Kidney glomerular epithelial cell (primary cell): ENCODE results near the gene RPL21.

ENCODE experiments used
- DNase-seq: peaks from one replicate; lab custom pipeline; 2025; lab: John Stamatoyannopoulos, UW

RPL21 gene

GRCh38 chr13:27258637-27259386, 7.5 kb downstream of the RPL21 start:
- DNase-seq, result no peak

- DNase-seq, result no peak
These were observed 8.5 kb downstream of the RPL21 start for GRCh38 chr13:27259831-27260230.

GRCh38 chr13:27261396-27261795, 10.0 kb downstream of the RPL21 start:
- DNase-seq, result no peak

GRCh38 chr13:27263438-27263837, 12.1 kb downstream of the RPL21 start:
- no peak for DNase-seq

- DNase-seq, result no peak
These were observed 12.8 kb downstream of the RPL21 start for GRCh38 chr13:27264181-27264580.

GRCh38 chr13:27264648-27265047, 13.3 kb downstream of the RPL21 start:
- no peak for DNase-seq

GRCh38 chr13:27266917-27267316, 15.6 kb downstream of the RPL21 start:
- DNase-seq, result no peak

GRCh38 chr13:27267596-27267995, 16.2 kb downstream of the RPL21 start:
- DNase-seq, result no peak

- DNase-seq, result no peak
These were observed 17.8 kb downstream of the RPL21 start for GRCh38 chr13:27269114-27269665.

- peak; percentile 64 for DNase-seq
These were observed 19.5 kb downstream of the RPL21 start, which contains the start of gene RASL11A for GRCh38 chr13:27270594-27271520. RASL11A (plus strand) TSS chr13:27270830; CDS start chr13:27270945, 115 bp downstream.

GRCh38 chr13:27271570-27272096, 20.3 kb downstream of the RPL21 start:
- DNase-seq, result no peak

GRCh38 chr13:27273658-27274425, 22.5 kb downstream of the RPL21 start:
- peak; percentile 74 for DNase-seq

GRCh38 chr13:27274631-27275030, 23.3 kb downstream of the RPL21 start:
- DNase-seq, result no peak

GRCh38 chr13:27276188-27276587, 24.8 kb downstream of the RPL21 start:
- no peak for DNase-seq

- no peak for DNase-seq
These were observed 28.1 kb downstream of the RPL21 start for GRCh38 chr13:27279506-27279905.

- DNase-seq, result no peak
These were observed 28.8 kb downstream of the RPL21 start for GRCh38 chr13:27280009-27280656.

GRCh38 chr13:27280841-27281240, 29.5 kb downstream of the RPL21 start:
- no peak for DNase-seq

- no peak for DNase-seq
These were observed 30.1 kb downstream of the RPL21 start for GRCh38 chr13:27281420-27281819.

GRCh38 chr13:27283906-27284493, 32.6 kb downstream of the RPL21 start:
- peak; percentile 7 for DNase-seq

- no peak for DNase-seq
These were observed 37.0 kb downstream of the RPL21 start for GRCh38 chr13:27288392-27288791.
